Measurements from ENCODE around the gene USP43.

- TF ChIP-seq CTCF (conservative IDR thresholded peaks at IDR 0.05; ENCODE audit: low read depth, low read length) (no peak), EZH2 (IDR thresholded peaks at IDR 0.05; ENCODE audit: borderline replicate concordance, low read depth, low read length, poor library complexity, severe bottlenecking) (no peak)
These were observed 13.4 kb downstream of the USP43 start for GRCh38 chr17:9658593-9659211.
